Mesodermal cell (in vitro differentiated cells): ENCODE data around the gene TGDS.

Experiments used
- H3K27ac ChIP-seq: 2 replicates; pipeline ENCODE4 v1.7.0; 2013; ENCODE audit warnings: mild to moderate bottlenecking, low read depth, low read length, moderate library complexity; ENCODE audit not compliant: severe bottlenecking
- H3K36me3 ChIP-seq: 2 replicates; pipeline ENCODE4 v1.7.1; 2013; ENCODE audit warnings: mild to moderate bottlenecking, low read length, moderate library complexity; ENCODE audit not compliant: control insufficient read depth, insufficient read depth
- H3K4me1 ChIP-seq: one replicate; pipeline ENCODE4 v1.7.1; 2013; ENCODE audit warnings: mild to moderate bottlenecking, low read length; ENCODE audit not compliant: insufficient read depth, control insufficient read depth, poor library complexity, severe bottlenecking
- H3K4me3 ChIP-seq: 2 replicates; pipeline ENCODE4 v1.7.0; 2013; ENCODE audit warnings: low read length, control low read depth, mild to moderate bottlenecking; ENCODE audit not compliant: insufficient read depth, poor library complexity, severe bottlenecking; ENCODE audit errors: extremely low read depth
- H3K9me3 ChIP-seq: 2 replicates; pipeline ENCODE4 v1.7.1; 2013; ENCODE audit warnings: mild to moderate bottlenecking, low read length, moderate library complexity; ENCODE audit not compliant: control insufficient read depth
- WGBS, 2 experiments: methylation state at CpG; one replicate each; pipeline ENCODE4 v1.1.5; 2013; ENCODE audit warnings: missing lambda C conversion rate in 2 of 2; ENCODE audit not compliant: insufficient coverage in 2 of 2; 5-methylcytosine and 5-hydroxymethylcytosine counted together

Gene TGDS

DNA sequence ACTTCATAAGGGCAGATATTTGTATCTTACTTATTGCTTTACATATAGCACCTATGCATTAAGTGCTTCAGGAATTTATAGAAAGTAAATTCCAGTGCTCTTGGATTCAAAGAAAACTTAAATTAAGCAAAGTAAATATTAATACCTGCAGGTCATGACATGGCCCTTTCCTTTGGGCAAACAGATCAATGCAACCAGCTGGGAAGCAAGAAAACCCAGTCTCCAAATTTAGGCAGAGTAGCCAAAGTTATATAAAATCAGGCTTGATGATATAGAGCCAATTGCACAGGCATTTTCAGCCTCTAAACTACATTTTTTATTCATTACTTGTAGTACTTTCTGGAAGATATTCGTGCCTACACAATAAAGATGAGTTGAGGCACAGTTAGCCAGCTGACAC lies 16.9 kb downstream of the TGDS start:
- no peak overlapping the region for H3K4me3 ChIP-seq
- no peak overlapping the region for H3K27ac ChIP-seq
- no peaks in the 10 kb centered on the region for H3K4me1 ChIP-seq
- peaks cover 74% of the 10 kb centered on the region for H3K36me3 ChIP-seq
- H3K9me3 ChIP-seq, result no peaks in the 10 kb centered on the region
- WGBS, 2 experiments, result 100% methylated on average over 1 of the region's 1 CpG; no CpG with 5 or more reads in 1 of the 2 experiments

DNA sequence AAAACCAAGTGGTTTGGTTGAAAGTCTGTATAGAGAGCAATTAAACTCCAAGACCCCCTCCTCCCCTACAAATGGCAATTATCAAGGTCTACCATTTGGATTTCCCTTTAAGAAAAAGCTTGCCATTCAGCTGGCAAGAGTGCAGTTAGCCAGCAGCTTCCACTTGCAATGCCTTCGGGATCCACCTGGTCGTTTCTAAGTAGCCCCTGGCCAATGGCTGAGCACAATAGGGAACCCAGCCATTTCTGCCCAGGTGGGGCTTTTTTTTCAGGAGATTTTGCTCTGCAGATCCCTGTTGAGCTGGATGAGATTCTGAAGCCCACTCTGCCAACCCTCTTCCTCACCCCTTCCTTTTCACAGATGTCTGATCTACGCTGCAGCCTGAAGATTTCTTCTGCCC lies 26.3 kb downstream of the TGDS start:
- Histone ChIP-seq H3K9me3 (no peaks in the 10 kb centered on the region), H3K4me3 (no peak overlapping the region), H3K4me1 (no peaks in the 10 kb centered on the region), H3K27ac (no peak overlapping the region), H3K36me3 (peaks cover 49% of the 10 kb centered on the region)
- 93 to 97% methylated on average over 3 of the region's 3 CpGs for WGBS, 2 experiments

DNA sequence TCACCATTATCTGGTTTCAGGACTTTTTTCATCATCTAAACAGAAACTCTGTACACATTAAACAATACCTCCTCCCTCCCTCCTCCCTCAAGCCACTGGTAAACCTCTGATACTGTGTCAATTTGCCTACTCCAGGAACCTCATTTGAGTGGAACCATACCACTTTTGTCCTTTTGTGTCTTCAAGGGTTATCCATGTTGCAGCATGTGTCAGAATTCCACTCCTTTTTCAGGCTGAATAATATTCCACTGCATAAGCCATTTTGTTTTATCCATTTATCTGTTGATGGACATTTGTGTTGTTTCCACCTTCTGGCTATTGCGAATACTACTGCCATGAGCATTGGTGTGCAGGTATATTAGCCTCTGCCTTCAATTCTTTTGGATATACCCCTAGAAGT lies 27.5 kb downstream of the TGDS start:
- H3K4me1 ChIP-seq, result no peaks in the 10 kb centered on the region
- H3K36me3 ChIP-seq, result peaks cover 40% of the 10 kb centered on the region
- no peak overlapping the region for H3K4me3 ChIP-seq
- 100% methylated on average over 1 of the region's 1 CpG; no CpG with 5 or more reads in 1 of the 2 experiments for WGBS, 2 experiments
- no peak overlapping the region for H3K27ac ChIP-seq
- no peaks in the 10 kb centered on the region for H3K9me3 ChIP-seq

DNA sequence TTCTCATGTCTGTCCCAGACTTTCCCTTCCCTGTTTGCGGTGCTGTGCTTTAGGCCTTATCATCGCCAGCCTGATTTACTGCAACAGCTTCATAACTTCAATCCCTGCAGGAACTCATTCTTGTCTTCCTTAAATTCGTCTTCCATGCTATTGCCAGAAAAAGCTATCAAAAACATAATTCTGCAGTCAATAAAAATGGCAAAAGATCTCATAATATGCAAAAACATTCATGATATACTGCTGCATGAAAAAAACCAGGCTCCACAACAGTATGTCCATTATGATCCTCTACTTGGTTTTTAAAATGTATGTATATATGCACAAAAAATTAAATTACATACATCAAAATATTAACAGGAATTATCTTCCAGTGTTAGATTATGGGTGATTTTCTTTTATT lies 28.4 kb downstream of the TGDS start:
- Histone ChIP-seq H3K36me3 (peaks cover 32% of the 10 kb centered on the region), H3K9me3 (no peaks in the 10 kb centered on the region), H3K4me3 (no peak overlapping the region), H3K27ac (no peak overlapping the region), H3K4me1 (no peaks in the 10 kb centered on the region)
- WGBS, 2 experiments, result 89 to 91% methylated on average over 3 of the region's 3 CpGs

DNA sequence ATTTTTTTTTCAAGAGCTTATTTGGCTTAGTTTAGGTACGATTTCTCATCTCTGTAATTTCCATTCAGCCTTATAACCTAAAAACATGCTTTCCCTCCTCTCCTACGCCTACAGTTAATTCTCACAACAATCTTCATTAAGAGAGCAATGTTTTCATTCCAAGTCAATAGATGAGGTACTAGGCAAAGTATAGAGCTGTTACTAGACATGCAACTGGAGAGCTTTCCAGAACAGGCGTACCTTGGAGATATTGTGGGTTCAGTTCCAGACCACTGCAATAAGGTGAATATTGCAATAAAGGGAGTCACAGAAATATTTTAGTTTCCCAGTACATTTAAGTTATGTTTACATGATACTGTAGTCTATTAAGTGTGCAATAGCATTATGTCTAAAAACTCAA lies 34.8 kb downstream of the TGDS start:
- no peak overlapping the region for H3K4me3 ChIP-seq
- WGBS, 2 experiments, result 100% methylated on average over 1 of the region's 3 CpGs; no CpG with 5 or more reads in 1 of the 2 experiments
- no peaks in the 10 kb centered on the region for H3K4me1 ChIP-seq
- H3K27ac ChIP-seq, result no peak overlapping the region
- no peaks in the 10 kb centered on the region for H3K9me3 ChIP-seq
- no peaks in the 10 kb centered on the region for H3K36me3 ChIP-seq

DNA sequence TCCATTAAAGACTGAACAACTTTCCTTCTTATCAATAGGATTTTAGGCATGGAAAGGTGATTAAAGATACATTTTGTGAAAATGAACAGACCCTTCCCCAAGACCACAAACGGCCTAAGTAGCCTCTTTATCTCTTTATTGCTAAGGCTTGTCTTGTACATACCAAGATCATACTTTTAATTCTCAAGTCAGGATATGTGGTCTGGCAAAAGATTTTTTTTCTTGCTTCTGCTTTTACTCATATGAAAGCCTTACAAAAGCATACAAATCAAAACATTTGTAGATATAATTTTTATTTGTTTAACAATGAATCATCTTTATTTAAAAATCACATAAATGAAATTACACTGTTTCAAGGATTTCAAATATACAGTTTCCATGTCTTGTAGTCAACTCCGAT lies 35.8 kb downstream of the TGDS start:
- Histone ChIP-seq H3K27ac (no peak overlapping the region), H3K4me1 (no peaks in the 10 kb centered on the region), H3K9me3 (no peaks in the 10 kb centered on the region), H3K36me3 (no peaks in the 10 kb centered on the region), H3K4me3 (no peak overlapping the region)
- WGBS, 2 experiments, result no CpG with 5 or more reads among the region's 2 CpGs

DNA sequence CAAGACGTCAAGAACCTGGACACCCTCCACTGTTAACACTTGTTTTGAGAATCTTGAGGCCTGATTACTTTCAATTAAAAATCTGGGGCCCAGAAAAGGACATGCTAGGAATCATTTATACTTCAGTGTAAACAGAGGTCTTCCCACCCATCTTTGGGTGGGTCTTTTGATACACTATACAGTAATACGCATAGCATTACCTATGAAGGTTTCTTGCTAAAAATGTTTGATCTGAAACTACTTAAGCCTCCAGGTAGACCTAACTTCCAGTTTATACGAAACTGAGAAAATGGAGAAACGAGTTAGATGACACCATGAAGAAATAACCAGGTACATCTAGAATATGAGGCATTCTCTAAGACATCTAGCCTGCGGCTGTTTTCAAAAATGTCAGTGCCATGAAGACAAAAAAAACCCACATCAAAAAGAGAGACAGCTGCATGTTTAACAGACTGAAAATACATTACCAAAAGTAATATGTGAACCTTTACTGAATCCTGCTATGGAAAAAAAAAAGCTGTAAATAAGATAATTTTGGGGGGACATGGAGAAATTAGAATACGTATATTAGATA lies 36.6 kb downstream of the TGDS start:
- 87 to 100% methylated on average over 2 to 3 of the region's 6 CpGs for WGBS, 2 experiments
- H3K36me3 ChIP-seq, result no peaks in the 10 kb centered on the region
- no peaks in the 10 kb centered on the region for H3K9me3 ChIP-seq
- no peak overlapping the region for H3K27ac ChIP-seq
- H3K4me1 ChIP-seq, result no peaks in the 10 kb centered on the region
- no peak overlapping the region for H3K4me3 ChIP-seq

DNA sequence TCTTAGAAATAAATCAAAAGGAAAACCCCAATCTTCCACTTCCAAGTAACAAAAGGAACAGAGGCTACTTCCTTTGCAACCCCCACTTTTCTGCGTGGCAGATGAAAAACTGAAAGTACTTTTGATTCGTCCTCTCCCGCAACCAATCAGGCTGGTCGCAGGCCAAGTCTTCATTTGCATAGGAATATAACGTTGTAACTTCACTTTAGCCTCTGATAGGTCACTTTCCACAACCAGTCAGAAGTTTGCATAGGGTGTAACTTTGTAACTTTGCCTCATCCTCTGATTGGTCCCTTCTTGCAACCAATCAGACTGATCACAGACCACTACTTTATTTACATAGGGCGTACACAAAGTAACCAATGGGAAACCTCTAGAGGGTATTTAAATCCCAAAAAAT lies 37.2 kb downstream of the TGDS start:
- WGBS, 2 experiments, result 74 to 78% methylated on average over 5 to 6 of the region's 6 CpGs
- H3K27ac ChIP-seq, result no peak overlapping the region
- H3K36me3 ChIP-seq, result no peaks in the 10 kb centered on the region
- no peaks in the 10 kb centered on the region for H3K4me1 ChIP-seq
- no peaks in the 10 kb centered on the region for H3K9me3 ChIP-seq
- H3K4me3 ChIP-seq, result no peak overlapping the region

DNA sequence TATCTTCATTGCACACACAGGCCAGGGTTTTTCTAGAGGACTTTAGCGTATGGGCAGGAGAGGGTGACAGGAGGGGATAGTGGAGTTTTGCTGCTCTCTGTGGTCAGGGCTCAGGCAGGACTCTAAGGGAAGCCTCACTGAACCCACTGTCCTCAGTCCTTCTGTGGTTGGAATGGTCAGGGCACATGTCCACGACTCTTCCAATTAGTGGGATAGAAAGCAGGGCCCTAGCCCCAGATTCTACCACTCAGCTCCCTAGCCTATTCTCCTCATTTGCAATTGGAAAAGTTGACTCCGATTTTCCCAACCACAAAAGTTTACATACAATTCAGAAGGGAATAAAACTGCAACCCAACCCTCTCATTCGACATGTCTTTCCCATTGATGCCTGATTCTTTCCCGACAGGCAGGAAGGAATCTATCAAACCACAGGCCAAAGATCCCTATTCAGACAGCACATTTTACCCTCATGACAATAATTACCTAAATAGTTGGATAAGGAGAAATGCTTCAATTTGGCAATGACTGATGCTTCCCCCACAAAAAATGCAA lies 38.2 kb downstream of the TGDS start:
- H3K36me3 ChIP-seq, result no peaks in the 10 kb centered on the region
- no peaks in the 10 kb centered on the region for H3K9me3 ChIP-seq
- 100% methylated on average over 1 to 3 of the region's 5 CpGs for WGBS, 2 experiments
- no peak overlapping the region for H3K4me3 ChIP-seq
- H3K27ac ChIP-seq, result no peak overlapping the region
- H3K4me1 ChIP-seq, result no peaks in the 10 kb centered on the region

DNA sequence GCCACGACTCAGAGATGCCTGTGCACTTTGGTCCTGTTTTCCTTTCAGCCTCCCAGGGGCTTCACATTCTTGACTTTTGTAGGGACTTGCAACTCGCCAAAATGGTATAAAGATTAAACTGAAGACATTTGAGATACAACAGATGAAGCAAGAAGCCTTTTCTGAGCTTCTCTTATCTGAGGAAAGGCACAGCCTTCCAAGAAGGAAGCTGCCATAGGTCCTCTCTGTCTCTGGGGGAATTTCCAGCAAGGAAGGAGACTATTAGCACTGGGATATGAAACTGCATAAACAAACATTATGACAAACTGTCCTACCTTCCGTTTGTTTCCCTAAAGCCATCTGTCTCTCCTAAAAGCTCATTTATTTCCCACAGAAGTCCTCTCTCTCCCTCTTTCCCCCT lies 39.3 kb downstream of the TGDS start:
- 76 to 81% methylated on average over 3 of the region's 3 CpGs for WGBS, 2 experiments
- no peaks in the 10 kb centered on the region for H3K9me3 ChIP-seq
- H3K4me3 ChIP-seq, result no peak overlapping the region
- no peak overlapping the region for H3K27ac ChIP-seq
- no peaks in the 10 kb centered on the region for H3K4me1 ChIP-seq
- no peaks in the 10 kb centered on the region for H3K36me3 ChIP-seq

DNA sequence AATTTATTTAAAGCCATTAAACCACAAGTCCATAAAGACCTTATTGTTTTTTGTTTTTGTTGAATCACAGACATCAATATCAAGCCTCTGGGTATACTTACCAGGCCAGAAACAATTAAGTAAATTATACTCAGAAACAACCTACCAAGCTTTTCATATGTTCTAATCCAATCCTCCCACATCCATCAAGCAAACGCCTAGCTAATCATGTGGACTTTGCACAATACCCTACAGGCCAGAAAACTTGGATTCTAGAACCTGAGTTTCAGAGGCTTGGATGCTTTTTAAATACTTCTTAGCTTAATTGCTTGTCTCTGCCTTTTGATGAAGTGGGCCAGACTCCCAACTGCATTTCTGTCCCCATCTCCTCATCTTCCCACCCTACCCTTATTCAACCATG lies 39.9 kb downstream of the TGDS start:
- Histone ChIP-seq H3K27ac (no peak overlapping the region), H3K9me3 (no peaks in the 10 kb centered on the region), H3K36me3 (no peaks in the 10 kb centered on the region), H3K4me3 (no peak overlapping the region), H3K4me1 (no peaks in the 10 kb centered on the region)
- 80 to 100% methylated on average over 1 of the region's 1 CpG for whole genome bisulfite sequencing, 2 experiments
